ENCODE measurements around the gene TST.

Gene TST

GRCh38 chr22:37018086-37018814, 997 bp downstream of the TST start:
- Mint-ChIP-seq H3K4me3 (peak overlapping the region; percentile 82), H3K27ac (peak overlapping the region; percentile 73), H3K27me3 (ENCODE audit: low read depth) (peaks cover 6% of the 10 kb centered on the region), H3K9me3 (no peaks in the 10 kb centered on the region), H3K4me1 (ENCODE audit: low read depth) (peaks cover 18% of the 10 kb centered on the region), H3K36me3 (ENCODE audit: low read depth) (no peaks in the 10 kb centered on the region)

- Mint-ChIP-seq H3K36me3 (ENCODE audit: low read depth) (no peaks in the 10 kb centered on the region), H3K4me3 (peak overlapping the region; percentile 40), H3K4me1 (ENCODE audit: low read depth) (peaks cover 18% of the 10 kb centered on the region), H3K27me3 (ENCODE audit: low read depth) (peaks cover 6% of the 10 kb centered on the region), H3K27ac (no peak overlapping the region), H3K9me3 (no peaks in the 10 kb centered on the region)
These were observed 1.9 kb downstream of the TST start for GRCh38 chr22:37017356-37017755.

- Mint-ChIP-seq H3K9me3 (no peaks in the 10 kb centered on the region), H3K27me3 (ENCODE audit: low read depth) (peaks cover 6% of the 10 kb centered on the region), H3K4me3 (no peak overlapping the region), H3K36me3 (ENCODE audit: low read depth) (no peaks in the 10 kb centered on the region), H3K27ac (no peak overlapping the region), H3K4me1 (ENCODE audit: low read depth) (peaks cover 11% of the 10 kb centered on the region)
These were observed 2.9 kb downstream of the TST start for GRCh38 chr22:37016134-37016910.

DNA sequence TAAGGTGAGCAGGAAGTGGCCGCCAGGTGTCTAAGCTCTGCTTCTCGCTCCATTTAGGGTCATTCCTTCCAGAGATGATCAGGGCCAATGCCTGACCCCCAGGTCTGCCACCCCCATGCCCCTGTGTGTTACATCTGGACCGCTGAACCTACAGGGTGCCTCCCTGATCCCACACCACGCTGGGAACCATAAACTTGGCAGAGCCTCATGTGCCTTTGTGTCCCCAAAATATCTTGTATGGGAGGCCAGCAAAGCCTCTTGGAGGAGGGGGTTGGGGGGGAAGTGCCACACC, 3.7 kb downstream of the TST start:
- H3K27me3 Mint-ChIP-seq (ENCODE audit: low read depth), result peaks cover 6% of the 10 kb centered on the region
- H3K4me3 Mint-ChIP-seq, result no peak overlapping the region
- no peaks in the 10 kb centered on the region for H3K9me3 Mint-ChIP-seq
- no peak overlapping the region for H3K27ac Mint-ChIP-seq
- H3K4me1 Mint-ChIP-seq (ENCODE audit: low read depth), result peaks cover 8% of the 10 kb centered on the region
- H3K36me3 Mint-ChIP-seq (ENCODE audit: low read depth), result no peaks in the 10 kb centered on the region

- no peak overlapping the region for H3K4me3 Mint-ChIP-seq
- H3K27me3 Mint-ChIP-seq (ENCODE audit: low read depth), result peaks cover 6% of the 10 kb centered on the region
- H3K9me3 Mint-ChIP-seq, result no peaks in the 10 kb centered on the region
- no peak overlapping the region for H3K27ac Mint-ChIP-seq
- no peaks in the 10 kb centered on the region for H3K36me3 Mint-ChIP-seq (ENCODE audit: low read depth)
- H3K4me1 Mint-ChIP-seq (ENCODE audit: low read depth), result peaks cover 4% of the 10 kb centered on the region
These were observed 4.2 kb downstream of the TST start for GRCh38 chr22:37014835-37015586.

GRCh38 chr22:37014415-37014806, 4.8 kb downstream of the TST start:
- Mint-ChIP-seq H3K36me3 (ENCODE audit: low read depth) (no peaks in the 10 kb centered on the region), H3K9me3 (no peaks in the 10 kb centered on the region), H3K4me1 (ENCODE audit: low read depth) (peaks cover 2% of the 10 kb centered on the region), H3K27ac (no peak overlapping the region), H3K27me3 (ENCODE audit: low read depth) (peaks cover 11% of the 10 kb centered on the region), H3K4me3 (no peak overlapping the region)

DNA sequence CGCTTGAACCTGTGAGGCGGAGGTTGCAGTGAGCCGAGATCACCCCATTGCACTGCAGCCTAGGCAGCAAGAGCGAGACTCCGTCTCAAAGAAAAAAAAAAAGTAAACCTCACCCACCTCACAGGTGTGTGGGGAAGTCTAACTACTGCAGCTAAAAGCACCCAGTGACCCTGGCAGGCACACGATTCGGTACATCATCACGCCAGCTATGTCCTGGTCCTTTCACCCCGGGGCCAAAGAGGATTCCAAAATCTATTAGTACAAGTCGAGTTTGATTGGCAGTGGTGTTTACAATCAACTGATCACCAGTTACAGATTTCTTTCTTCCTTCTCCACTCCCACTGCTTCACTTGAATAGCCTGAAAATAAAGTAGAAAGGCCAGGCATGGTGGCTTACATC, 6.3 kb downstream of the TST start:
- Mint-ChIP-seq H3K27ac (no peak overlapping the region), H3K4me3 (no peak overlapping the region), H3K27me3 (ENCODE audit: low read depth) (peaks cover 22% of the 10 kb centered on the region), H3K9me3 (no peaks in the 10 kb centered on the region), H3K4me1 (ENCODE audit: low read depth) (peaks cover 9% of the 10 kb centered on the region), H3K36me3 (ENCODE audit: low read depth) (no peaks in the 10 kb centered on the region)

- no peak overlapping the region for H3K27ac Mint-ChIP-seq
- peaks cover 11% of the 10 kb centered on the region for H3K4me1 Mint-ChIP-seq (ENCODE audit: low read depth)
- H3K27me3 Mint-ChIP-seq (ENCODE audit: low read depth), result peaks cover 25% of the 10 kb centered on the region
- no peaks in the 10 kb centered on the region for H3K9me3 Mint-ChIP-seq
- no peaks in the 10 kb centered on the region for H3K36me3 Mint-ChIP-seq (ENCODE audit: low read depth)
- H3K4me3 Mint-ChIP-seq, result no peak overlapping the region
These were observed 6.9 kb downstream of the TST start for GRCh38 chr22:37012262-37012904.

- Mint-ChIP-seq H3K4me3 (no peak overlapping the region), H3K27me3 (ENCODE audit: low read depth) (peaks cover 30% of the 10 kb centered on the region), H3K27ac (no peak overlapping the region), H3K36me3 (ENCODE audit: low read depth) (no peaks in the 10 kb centered on the region), H3K9me3 (no peaks in the 10 kb centered on the region), H3K4me1 (ENCODE audit: low read depth) (peaks cover 12% of the 10 kb centered on the region)
These were observed 7.8 kb downstream of the TST start for GRCh38 chr22:37011472-37011871.

- H3K4me1 Mint-ChIP-seq (ENCODE audit: low read depth), result peaks cover 12% of the 10 kb centered on the region
- H3K36me3 Mint-ChIP-seq (ENCODE audit: low read depth), result no peaks in the 10 kb centered on the region
- no peaks in the 10 kb centered on the region for H3K9me3 Mint-ChIP-seq
- peaks cover 35% of the 10 kb centered on the region for H3K27me3 Mint-ChIP-seq (ENCODE audit: low read depth)
- no peak overlapping the region for H3K4me3 Mint-ChIP-seq
- no peak overlapping the region for H3K27ac Mint-ChIP-seq
These were observed 8.3 kb downstream of the TST start for GRCh38 chr22:37010976-37011375.

DNA sequence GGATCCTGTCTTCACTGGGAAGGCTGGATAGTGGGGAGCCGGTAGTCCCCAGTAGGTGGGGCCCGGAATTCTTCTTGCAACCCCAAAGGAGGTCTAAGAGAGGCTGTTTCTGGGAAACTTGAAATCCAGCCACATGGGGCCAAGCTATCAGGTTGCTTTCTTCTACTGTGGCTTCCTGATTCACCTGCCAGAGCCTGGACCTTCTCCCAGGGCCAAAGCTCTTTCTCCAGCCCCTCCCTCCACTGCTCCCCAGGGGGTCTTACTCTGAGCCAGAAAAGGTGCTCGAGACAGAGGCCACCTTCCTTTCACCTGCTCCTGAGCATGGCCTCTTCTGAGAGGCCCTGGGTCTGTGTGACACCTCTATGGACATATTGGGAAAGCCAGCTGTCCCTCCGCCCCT, 9.1 kb downstream of the TST start:
- no peak overlapping the region for H3K4me3 Mint-ChIP-seq
- H3K27me3 Mint-ChIP-seq (ENCODE audit: low read depth), result peaks cover 40% of the 10 kb centered on the region
- no peaks in the 10 kb centered on the region for H3K36me3 Mint-ChIP-seq (ENCODE audit: low read depth)
- no peak overlapping the region for H3K27ac Mint-ChIP-seq
- peaks cover 12% of the 10 kb centered on the region for H3K4me1 Mint-ChIP-seq (ENCODE audit: low read depth)
- H3K9me3 Mint-ChIP-seq, result peaks cover 1% of the 10 kb centered on the region

DNA sequence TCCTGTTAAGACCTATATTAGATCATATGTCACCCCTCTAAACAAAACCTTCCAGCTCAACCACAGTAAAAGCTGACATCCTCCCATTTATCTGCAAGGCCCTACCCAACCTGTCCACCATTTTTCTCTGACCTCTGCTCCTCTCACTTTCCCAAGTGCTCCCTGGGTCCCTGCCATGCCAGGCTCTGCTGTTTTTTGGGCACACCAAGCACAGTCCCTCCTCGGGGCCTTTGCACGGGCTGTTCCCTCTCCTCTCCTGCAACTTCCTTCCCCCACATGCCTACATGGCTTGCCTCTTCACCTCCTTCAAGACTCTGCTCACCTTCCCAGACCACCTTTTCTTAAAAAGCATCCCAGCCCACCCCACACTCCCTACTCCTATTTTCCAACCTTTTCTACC, 9.8 kb downstream of the TST start:
- Mint-ChIP-seq H3K27ac (no peak overlapping the region), H3K4me3 (no peak overlapping the region), H3K4me1 (ENCODE audit: low read depth) (peaks cover 12% of the 10 kb centered on the region), H3K36me3 (ENCODE audit: low read depth) (no peaks in the 10 kb centered on the region), H3K9me3 (peaks cover 4% of the 10 kb centered on the region), H3K27me3 (ENCODE audit: low read depth) (peaks cover 37% of the 10 kb centered on the region)

DNA sequence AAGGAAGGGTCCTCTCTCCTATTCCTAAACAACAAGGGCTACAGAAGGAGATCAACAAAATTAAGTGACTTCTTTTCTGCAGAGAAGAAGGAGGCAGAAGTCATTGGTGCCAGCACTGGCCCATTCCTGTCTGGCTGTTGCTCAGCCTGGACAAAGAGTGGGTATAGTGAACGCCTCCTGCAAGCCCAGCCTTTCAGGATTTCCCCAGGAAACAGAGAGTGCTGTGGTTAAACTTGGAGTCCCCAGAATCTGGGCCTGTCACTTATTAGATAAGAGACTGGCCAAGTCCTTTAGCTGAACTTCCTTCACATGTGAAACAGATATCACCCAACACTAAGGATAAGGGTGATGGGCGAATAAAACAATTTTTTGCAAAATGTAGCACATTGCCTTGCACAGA, 10.9 kb downstream of the TST start:
- Mint-ChIP-seq H3K9me3 (peaks cover 4% of the 10 kb centered on the region), H3K4me3 (no peak overlapping the region), H3K27ac (no peak overlapping the region), H3K4me1 (ENCODE audit: low read depth) (peaks cover 12% of the 10 kb centered on the region), H3K36me3 (ENCODE audit: low read depth) (no peaks in the 10 kb centered on the region), H3K27me3 (ENCODE audit: low read depth) (peaks cover 41% of the 10 kb centered on the region)

DNA sequence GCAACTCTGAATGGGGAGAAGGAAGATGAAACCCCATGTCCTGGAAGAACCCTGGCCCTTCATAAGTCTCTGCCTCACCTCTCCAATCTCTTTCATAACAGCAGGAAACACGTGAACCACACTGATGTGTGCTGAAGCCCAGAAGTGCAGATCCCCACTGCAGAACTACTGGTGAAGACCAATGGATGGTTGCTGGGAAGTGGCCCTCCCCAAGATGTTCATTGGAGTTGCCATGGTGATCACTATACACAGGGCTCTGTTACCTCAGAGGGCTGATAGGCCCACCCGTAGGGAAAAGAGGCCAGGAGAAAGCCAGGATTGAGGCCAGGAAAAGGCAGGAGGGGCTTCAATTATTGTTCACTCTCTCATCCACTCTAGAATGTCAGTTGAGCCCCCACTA, 11.6 kb downstream of the TST start:
- no peak overlapping the region for H3K27ac Mint-ChIP-seq
- peaks cover 4% of the 10 kb centered on the region for H3K9me3 Mint-ChIP-seq
- H3K4me1 Mint-ChIP-seq (ENCODE audit: low read depth), result peaks cover 12% of the 10 kb centered on the region
- no peaks in the 10 kb centered on the region for H3K36me3 Mint-ChIP-seq (ENCODE audit: low read depth)
- H3K4me3 Mint-ChIP-seq, result no peak overlapping the region
- H3K27me3 Mint-ChIP-seq (ENCODE audit: low read depth), result peaks cover 41% of the 10 kb centered on the region

Measured in T-helper 1 cell treated with Interleukin-12 subunit alpha and Interleukin-12 subunit beta and Interleukin-4 antibody, amounts not matched to agents 30 μg/mL and 1 μg/mL, for 36 hours (primary cell).